IPS-11a (cell line): ENCODE results near the gene NMNAT2.
"Not testable (repeated sequence)": the region's sequence is repeated elsewhere in the genome, so short reads cannot be mapped to it uniquely, and the experiment has no call there.

Experiments used
- H3K4me3 ChIP-seq: one replicate; pipeline ENCODE4 v1.5.1; 2013; ENCODE audit warnings: low read depth, low read length, control low read depth

The NMNAT2 gene

DNA sequence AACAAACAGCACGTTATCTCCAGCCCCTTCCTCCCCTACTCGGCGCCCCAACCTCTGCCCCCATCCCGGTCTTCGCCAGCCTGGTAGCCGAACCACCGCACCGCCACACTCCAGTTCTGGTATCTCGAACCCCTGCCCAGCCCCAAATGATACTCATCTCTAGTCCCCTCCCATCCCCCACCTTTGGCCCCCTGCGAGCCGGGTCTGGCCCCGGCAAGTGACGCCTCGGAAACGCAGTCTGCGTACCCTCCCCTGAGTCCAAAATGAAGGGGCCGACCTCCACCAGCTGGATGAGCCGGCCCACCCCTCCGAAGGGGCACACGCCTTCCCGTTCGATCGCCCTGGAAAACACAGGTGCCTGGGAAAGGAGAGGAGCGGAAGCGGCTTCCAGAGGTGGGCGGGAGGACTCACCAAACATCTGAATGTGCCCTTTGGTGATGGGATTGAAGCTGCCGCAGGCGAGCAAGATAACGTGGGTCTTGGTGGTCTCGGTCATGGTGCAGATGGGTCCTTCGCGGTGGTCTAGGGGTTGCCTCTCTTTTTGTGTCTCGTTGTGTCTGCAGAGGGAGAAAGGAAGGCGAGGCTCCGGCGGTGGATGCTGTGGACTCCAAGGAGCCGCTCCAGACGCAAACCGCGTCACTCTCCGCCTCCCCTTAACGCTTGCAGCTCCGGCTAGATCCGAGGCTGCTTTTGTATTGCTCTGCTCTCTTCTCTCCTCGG is at the start of gene NMNAT2:
Gene NMNAT2 (minus strand): TSS at position 609 of the 720 bp plus-strand sequence. CDS start 113 bp downstream, at position 496.
- H3K4me3 ChIP-seq = peak within 1 kb of the TSS; percentile 79

DNA sequence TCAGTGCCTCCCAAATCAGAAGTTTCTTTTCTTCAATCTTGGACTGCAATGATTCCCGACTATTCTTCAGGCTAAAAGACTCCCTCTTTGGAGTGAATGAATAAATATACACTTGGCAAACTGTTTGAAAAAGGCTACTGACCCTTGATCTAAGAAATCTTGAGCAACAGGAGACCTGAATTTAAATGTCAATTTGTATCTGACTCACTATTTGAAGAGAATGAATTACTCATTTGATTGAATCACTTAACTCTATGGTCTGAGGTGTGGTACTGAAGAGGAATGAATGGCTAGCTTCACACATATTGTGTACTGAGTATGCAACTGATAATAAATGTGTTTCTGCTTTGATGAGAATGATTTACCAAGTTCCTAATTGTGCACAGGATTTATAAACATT is 49.5 kb upstream of the NMNAT2 start:
- no peak overlapping the region for H3K4me3 ChIP-seq

DNA sequence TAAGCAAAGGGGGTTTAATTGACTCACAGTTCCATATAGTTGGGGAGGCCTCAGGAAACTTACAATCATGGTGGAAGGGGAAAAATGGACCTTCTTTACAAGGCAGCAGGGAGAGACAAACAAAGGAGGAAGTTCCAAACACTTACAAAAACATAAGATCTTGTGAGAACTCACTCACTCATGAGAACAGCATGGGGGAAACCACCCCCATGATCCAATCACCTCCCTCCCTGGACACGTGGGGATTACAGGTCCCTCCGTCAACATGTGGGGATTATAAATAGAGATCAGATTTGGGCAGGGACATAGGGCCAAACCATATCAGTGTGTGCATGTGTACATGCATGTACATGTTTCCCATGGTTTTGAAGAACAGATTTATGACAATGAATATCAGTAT is 48.6 kb upstream of the NMNAT2 start:
- no peak overlapping the region for H3K4me3 ChIP-seq

DNA sequence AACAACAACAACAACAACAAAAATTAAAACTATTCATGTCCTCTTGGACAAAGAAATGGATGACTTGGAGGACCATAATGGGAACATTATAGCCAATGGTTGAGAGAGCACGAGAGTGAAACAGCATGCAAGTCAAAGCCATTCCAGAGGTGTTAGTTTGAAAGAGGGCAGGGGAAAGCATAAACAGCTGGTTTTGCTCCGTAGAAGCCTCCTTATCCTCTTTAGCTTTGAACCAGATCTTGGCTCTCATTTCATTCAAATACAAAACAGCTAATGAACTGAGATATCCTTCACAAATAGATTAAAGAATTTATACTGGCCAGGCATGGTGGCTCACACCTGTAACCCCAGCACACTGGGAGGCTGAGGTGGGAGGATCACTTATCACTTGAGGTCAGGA is 45.4 kb upstream of the NMNAT2 start:
- H3K4me3 ChIP-seq = no peak overlapping the region

DNA sequence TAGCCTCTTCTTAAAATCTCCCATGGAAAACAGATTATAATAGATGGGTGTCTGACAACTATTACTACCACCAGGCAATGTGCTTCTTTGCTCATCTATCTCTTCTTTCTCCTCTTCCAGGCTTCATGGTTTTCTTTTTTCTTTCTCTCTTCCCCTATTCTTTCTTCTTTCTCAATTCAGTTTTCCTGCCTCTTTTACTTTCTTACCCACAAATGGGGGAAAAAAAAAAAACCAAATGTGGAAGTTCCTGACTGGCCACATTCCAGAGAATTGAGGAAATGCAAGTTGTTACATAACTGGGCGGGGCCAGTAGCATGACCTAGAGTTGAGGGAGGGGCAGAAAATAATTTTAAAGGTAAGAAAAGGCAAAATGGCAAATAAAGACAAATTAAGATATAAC is 43.2 kb upstream of the NMNAT2 start:
- H3K4me3 ChIP-seq = no peak overlapping the region

DNA sequence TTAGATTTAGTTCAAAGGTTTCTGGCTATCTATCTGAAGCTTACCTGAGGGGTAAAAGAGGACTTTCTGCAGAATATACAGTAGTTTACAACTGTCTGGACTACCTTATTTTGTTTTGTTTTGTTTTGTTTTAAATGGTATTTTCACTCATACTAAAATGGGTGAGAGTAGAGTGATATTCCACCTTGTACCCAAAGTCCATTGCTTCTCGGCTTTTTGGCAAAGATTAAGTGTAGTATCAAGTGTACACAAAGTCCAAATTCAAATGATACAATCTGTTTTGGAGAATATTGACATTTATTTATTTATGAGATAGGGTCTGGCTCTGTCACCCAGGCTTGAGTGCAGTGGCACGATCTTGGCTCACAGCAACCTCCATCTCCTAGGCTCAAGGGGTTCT is 42.4 kb upstream of the NMNAT2 start:
- H3K4me3 ChIP-seq = no peak overlapping the region

DNA sequence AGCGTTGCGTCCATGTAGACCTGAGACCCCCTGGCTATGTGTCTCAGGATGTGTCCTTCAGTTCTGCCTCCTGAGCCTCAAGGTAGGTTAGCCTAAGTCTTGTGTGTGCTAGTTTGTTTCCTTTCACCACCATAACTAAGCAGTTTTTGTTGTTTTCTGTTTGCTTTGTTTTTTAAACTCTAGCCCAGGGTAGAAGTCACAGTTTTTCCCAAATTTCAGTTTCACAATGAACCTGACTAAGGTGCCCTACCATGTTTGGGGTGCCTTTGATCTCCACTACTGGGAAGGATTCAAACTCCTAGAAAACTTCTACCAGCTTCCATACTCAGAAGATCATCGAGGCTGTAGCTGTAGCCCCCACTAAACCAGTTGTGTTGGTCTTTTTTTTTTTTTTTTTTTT is 39.3 kb upstream of the NMNAT2 start:
- no peak overlapping the region for H3K4me3 ChIP-seq

DNA sequence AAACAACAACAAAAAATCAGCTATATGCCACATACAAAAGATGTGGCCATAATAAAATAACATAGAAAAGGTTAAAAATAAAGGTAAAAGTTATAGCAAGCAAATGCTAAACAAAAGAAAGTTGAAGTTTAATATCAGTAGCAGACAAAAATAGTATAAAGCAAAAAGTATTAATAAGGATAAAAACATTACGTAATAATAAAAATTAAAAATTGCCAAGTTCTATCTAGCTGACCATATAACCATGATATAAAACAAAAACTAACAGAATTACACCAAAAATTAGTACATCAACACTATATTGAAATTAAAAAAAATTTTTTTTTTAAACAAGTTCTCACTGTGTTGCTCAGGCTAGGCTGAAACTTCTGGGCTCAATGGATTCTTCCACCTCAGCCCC is 38.6 kb upstream of the NMNAT2 start:
- no peak overlapping the region for H3K4me3 ChIP-seq

DNA sequence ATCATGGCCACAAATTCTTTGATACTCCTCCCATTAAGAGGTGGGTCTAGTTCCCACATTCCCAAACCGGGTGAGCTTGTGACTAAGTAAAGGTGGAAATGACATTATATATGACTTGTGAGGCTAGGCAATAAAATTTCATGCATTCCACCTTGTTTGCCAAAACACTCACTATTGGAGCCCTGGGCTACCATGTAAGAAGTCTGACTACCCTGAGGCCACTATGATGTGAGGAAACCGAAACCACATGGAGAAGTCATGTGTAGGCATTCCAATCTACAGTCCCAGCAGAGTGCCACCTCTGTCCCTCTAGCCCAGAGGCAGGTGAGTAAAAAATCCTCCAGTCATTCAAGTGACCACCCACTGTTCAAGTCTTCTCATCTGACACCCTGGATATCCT is 36.2 kb upstream of the NMNAT2 start:
- no peak overlapping the region for H3K4me3 ChIP-seq

DNA sequence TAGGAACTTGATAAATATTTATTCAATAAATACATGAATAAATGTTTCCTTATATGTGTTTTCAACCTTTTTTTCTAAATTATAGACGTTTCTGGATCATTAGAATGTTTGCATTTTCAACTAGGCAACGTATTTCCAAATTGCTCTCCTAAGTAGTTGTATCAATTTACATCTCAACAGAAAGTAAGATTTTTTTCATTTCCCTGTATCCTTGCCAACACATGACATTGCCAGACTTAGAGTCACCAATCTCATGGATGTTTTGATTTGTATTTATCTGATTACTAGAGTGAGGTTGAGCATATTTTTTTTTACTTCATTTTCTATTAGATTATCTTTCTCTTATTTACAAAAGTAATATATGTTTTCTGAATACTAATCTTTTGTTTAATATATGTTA is 31.9 kb upstream of the NMNAT2 start:
- H3K4me3 ChIP-seq = no peak overlapping the region

DNA sequence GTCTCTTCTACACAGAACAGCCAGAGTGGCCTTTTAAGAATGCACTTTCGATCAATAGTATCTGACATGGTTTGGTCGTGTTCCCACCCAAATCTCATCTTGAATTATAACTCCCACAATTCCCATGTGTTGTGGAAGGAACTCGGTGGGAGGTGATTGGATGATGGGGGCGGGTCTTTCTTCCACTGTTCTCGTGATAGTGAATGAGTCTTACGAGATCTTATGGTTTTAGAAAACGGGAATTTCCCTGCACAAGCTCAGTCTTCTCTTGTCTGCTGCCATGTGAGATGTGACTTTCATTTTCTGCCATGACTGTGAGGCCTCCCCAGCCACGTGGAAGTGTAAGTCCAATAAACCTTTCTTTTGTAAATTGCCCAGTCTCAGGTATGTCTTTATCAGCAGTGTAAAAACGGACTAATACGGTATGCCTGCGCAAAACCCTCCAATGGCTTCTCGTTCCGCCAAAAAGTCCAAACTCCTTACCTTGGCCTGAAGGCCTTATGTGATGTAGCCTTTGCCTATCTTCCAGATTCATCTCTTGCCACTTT is 31.1 kb upstream of the NMNAT2 start:
- no peak overlapping the region for H3K4me3 ChIP-seq

DNA sequence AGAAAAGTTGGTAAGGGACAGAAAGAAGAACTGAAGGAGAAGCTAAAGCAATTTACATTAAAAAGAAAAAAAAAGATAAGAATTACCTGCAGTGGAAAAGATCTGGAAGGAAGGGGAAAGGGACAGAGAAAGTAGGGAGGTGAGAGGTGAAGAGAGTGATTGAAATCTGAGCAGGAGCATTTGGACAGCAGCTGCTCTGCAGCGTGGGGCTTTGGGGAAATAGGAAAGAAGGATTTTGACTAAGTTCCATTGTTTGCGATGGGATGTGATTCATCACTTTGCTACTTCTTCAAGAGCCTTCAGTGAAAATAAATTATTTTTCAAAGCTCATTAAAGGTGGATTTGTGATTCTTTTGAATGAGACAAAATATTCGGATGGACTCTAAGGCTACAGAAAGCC is 26.1 kb upstream of the NMNAT2 start:
- no peak overlapping the region for H3K4me3 ChIP-seq

DNA sequence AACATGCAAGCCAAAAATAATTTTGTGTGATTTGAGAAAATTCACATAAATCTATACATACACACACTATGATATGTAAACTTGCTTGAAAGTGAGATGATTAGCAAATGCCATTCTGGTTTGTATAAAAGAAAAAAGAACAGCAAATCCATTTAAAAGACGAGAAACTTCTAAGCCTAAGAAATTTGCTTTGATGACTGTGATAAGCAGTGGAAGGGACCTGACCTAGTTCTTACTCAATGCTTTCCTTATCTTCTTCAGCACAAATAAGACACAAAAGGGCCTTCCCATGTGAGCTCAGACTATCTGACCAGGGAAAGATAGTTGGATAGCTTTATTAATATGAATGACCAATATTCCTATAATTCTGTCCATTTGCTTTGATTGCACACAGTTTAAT is 25.3 kb upstream of the NMNAT2 start:
- H3K4me3 ChIP-seq = no peak overlapping the region

DNA sequence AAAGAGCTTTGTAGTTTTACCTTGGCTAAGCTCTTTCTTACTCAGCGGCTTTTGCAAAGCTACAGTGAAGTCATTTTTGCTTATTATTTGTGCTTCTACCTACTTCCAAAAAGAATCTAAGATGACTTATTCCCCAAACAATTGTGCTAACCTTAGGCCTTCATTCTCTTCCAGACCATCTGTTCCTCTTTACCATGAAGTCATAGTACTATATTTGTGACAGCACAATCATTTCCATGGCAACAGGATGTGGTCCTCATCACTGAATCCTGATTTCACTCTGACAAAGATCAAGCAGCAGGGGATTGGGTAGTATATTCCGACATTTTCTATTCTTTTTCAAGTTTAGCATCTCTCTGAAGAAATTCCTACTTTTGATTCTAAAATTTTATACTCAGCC is 24.8 kb upstream of the NMNAT2 start:
- H3K4me3 ChIP-seq = no peak overlapping the region

DNA sequence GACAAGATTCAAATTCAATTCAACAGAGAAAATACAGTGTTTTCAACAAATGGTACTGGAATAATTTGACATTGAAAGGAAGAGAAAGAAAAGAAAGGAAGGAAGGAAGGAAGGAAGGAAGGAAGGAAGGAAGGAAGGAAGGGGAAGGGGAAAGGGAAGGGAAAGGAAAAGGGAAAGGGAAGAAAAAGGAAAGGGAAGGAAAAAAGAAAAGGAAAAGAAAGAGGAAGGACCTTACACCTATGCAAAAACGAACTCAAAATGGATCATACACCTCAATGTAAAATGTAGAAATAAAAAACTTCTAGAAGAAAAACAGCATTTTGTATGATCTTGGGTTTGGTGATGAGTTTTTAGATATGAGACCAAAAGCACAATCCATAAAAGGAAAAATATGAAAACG is 19.9 kb upstream of the NMNAT2 start:
- H3K4me3 ChIP-seq = no peak overlapping the region

DNA sequence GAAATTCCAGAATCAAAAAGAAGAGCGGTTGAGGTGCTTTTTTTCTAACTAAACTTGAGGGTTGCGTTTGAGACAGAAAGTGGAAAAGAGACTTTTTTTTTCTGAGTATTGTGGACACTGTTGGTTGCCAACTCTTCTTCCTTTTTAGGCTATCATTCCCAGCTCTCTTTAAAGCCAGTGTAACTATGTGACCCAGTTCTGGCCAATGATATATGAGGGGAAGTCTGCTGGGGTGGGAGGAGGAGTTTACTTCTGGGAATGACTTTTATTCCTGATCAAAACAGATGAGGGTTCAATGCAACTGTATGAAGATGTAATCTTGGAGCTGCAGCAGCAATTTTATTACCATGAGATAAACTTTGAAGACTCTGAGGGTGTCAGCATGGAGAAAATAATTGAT is 17.3 kb upstream of the NMNAT2 start:
- no peak overlapping the region for H3K4me3 ChIP-seq

DNA sequence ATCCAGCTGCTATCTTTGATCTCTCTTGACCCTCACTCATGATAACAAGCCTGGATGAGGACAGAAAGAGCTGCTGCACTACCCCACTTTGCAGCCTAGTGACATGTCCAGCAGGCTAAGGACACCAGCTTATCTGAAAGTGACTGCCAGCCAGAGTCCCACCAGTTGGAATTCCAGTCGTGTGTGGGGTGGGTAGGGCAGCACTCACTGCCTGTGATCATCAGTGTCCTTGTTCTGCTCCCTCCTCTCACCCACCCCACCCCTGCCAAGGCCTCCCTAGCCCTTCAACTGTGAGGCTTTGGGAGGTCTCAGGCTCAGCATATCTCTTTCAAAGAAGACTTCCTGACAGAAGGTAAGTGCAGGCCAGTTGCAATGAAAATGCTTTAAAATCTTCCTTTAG is 15.5 kb upstream of the NMNAT2 start:
- H3K4me3 ChIP-seq = no peak overlapping the region

DNA sequence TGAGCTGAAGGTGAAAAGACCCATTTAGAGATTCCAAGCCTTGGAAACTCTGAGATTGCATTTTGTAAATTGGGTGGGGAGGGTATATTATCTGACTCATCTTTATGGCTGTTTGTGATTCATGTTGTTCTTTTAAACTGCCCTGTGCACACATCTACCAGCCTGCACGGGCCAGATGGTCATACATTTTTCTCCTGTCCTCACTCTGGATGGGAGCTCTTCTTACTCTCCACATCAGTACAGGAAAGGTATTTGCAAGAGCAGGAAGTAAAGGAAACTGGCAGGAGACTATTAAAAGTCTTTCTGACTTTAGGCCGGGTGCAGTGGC is 14.3 kb upstream of the NMNAT2 start:
- H3K4me3 ChIP-seq = no peak overlapping the region

DNA sequence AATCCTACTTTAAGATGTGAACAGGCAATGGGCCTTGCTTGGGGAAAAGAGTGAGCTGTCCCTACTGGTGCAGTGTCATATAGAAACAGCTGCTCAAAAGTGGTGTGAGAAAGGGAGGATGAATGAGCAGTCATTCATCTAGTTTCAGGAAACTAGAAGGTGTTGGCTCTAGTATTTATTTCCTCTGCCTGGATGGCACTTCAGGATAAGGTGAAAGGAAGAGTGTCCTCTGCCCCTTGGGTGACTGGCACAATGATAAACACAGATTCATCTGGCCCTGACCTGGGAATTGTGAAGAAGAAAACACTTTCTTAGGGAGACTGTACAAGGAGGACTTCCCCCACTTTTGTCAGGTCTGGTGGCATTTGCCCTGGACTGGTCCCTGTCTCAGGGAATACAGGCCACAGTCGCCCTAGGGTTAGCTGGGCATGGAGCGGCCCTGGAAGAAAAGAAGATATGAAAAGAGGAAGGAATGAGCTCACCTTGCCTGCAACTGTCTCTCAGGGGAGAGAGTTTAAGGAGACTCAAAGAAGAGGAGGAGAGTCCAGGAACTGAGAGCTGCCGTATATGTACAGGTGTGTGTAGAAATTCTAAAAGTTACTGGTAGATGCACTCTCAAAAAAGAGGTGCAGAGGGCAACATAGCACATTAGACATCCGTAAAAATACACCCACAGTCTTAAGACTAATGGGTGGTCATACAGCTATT is 13.8 kb upstream of the NMNAT2 start:
- no peak overlapping the region for H3K4me3 ChIP-seq

DNA sequence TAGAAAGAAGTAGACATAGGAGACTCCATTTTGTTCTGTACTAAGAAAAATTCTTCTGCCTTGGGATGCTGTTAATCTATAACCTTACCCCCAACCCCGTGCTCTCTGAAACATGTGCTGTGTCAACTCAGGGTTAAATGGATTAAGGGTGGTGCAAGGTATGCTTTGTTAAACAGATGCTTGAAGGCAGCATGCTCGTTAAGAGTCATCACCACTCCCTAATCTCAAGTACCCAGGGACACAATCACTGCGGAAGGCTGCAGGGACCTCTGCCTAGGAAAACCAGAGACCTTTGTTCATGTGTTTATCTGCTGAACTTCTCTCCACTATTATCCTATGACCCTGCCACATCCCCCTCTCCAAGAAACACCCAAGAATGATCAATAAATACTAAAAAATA is 9.4 kb upstream of the NMNAT2 start:
- H3K4me3 ChIP-seq = not testable (repeated sequence)

DNA sequence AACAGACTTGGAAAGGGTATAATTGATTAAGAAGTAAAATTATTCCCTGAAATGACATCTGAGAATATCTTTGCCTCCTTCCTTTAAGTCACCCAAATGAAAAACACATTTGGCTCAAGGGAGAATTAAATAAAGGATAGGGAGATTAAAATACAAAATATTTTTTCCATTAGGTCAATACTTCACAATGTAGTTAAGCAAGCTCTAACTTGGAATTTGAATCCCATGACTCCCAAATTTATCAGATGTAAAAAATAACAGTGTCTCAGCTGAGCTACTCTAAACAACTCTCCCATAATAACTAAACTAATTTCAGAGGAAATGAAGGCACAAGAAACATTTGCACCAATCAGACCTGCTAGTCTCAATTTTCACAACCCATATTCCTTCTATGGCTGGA is 6.5 kb upstream of the NMNAT2 start:
- no peak overlapping the region for H3K4me3 ChIP-seq

DNA sequence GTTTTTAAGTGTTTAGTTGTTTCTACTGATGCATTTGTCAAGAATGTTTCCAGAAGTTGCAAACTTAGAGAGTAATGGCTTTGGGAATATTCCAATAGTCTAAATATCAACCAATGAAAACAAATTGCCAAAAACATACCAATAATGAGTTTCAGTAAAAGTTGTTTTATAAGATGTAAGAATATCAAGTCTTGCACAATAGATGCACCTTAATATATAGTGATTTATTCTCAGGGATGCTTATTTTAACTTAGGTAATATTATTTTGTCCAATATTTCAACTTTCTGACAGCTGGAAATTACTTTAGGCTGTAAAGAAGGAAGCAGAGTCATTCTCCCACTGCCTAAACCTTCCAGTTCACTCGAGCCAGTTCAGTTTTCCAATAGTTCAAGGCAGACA is 5.4 kb upstream of the NMNAT2 start:
- no peak overlapping the region for H3K4me3 ChIP-seq

DNA sequence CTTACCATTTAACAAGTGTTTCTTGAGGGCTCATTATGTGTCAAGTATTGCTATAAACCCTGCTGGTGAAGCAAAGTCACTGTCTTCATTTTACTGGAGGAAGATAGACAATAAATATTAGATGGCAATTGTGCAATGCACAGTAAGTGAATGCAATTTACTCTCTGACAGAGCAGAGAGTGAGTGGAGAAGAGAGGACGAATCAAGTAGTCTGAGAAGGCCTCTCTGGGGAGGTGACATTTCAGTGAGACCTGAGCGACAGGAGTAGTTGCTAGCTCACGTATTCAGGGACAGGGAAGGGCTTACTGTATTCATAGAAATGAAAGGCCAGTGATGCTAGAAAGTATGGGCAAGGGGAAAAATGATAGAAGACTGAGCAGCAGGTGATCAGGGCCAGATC is 1.2 kb upstream of the NMNAT2 start:
- H3K4me3 ChIP-seq = no peak overlapping the region
